ENCODE data around the gene POLD2. TPM values are rescaled to one million over a fixed set of nuclear protein-coding genes. Genes with fewer than 3 reads are reported as not detected.
"Not testable (repeated sequence)": the region's sequence is repeated elsewhere in the genome, so short reads cannot be mapped to it uniquely, and the experiment has no call there.

Gene POLD2
- polyA plus RNA-seq (2013, experiment 1 of 2) = 157 TPM
- 156 TPM for polyA plus RNA-seq (2013, experiment 2 of 2)

DNA sequence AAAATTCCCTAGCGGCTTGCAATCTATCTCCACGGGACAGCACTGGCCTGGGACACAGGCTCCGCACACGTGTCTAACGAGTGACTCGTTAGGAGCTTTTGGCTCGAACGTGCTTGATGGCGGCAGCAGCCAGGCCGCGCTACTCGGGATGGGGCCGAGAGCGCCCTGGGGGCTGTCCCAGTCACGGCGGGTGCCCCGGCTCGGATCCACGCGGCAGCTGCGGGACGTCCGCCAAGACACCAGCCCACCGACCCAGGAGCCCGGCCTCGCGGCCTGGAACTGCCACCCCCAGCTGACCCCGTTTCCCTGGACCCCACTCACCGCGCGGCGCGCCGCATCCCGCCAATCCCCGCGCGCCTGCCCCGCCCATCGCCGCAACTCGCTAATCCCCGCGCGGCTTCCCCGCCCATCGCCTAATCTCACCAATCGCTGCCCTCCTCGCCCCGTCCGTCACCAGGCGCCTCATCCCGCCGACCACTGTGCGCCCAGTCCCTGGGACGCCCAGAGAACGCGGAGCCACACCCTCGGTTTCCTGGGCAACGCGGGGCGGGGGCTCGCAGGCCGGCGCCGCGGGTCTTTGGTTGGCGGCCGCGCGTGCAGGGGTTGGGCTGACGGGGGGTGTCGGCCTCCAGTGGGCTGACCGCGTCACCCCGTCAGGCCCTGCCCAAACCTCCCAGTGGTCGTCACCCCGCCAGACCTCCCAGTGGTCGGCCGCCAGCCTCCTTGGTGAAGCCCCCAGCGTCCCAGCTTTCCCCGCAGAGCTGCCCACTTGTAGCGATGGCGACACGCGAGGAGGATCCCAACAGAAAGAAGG is at the start of gene POLD2:
Gene POLD2, minus strand, starts transcription at position 359 of the 814 bp plus-strand sequence. CDS start 1,495 bp downstream, outside the sequence.
- peak within 1 kb of the TSS; percentile 86 for H3K23ac ChIP-seq (ENCODE audit: low read depth, low read length, poor library complexity)
- H4K91ac ChIP-seq (ENCODE audit: low read depth, low read length, poor library complexity) = no peak within 1 kb of the TSS
- H3K18ac ChIP-seq (ENCODE audit: low read length) = peak within 1 kb of the TSS; percentile 97
- H2BK15ac ChIP-seq (ENCODE audit: low read length) = no peak within 1 kb of the TSS
- no peak within 1 kb of the TSS for H3K14ac ChIP-seq (ENCODE audit: low read length)
- peaks cover 0 to 4% of the 10 kb centered on the region in 2 donors for H3K9me3 ChIP-seq (replicated peaks in 1 of 2; ENCODE audit: control insufficient read depth in 2 of 2, insufficient read depth in 1 of 2, low read depth in 1 of 2, low read length in 2 of 2)
- H2BK12ac ChIP-seq (ENCODE audit: low read length) = no peak within 1 kb of the TSS
- H3K27me3 ChIP-seq (ENCODE audit: control insufficient read depth in 3 of 3, insufficient read depth in 3 of 3, low read depth in 1 of 3, low read length in 3 of 3) = peaks cover 0 to 2% (median 0%) of the 10 kb centered on the region in 3 experiments
- peak within 1 kb of the TSS; percentile 92 for H3K9ac ChIP-seq (ENCODE audit: low read depth, low read length, poor library complexity)
- H2BK120ac ChIP-seq (ENCODE audit: low read depth, low read length) = no peak within 1 kb of the TSS
- peak within 1 kb of the TSS; percentile 97 for H2AFZ ChIP-seq (ENCODE audit: low read length)
- H3K4me2 ChIP-seq (ENCODE audit: insufficient read depth, low read length, poor library complexity, severe bottlenecking) = peak within 1 kb of the TSS; percentile 90
- no peak within 1 kb of the TSS for H4K8ac ChIP-seq (ENCODE audit: low read depth, low read length)
- H2AK5ac ChIP-seq (ENCODE audit: low read depth, low read length) = no peak within 1 kb of the TSS
- no peak within 1 kb of the TSS for H3K4ac ChIP-seq (ENCODE audit: low read length)
- peaks cover 3% of the 10 kb centered on the region for H3K79me1 ChIP-seq (ENCODE audit: low read depth, low read length)
- H2BK5ac ChIP-seq (ENCODE audit: low read length) = no peak within 1 kb of the TSS
- peak within 1 kb of the TSS; percentile 87 to 91 for H3K4me3 ChIP-seq (ENCODE audit: low read length in 2 of 2)
- peaks cover 27 to 34% of the 10 kb centered on the region in 2 donors for H3K36me3 ChIP-seq (replicated peaks in 1 of 2; ENCODE audit: control insufficient read depth in 2 of 2, insufficient read depth in 2 of 2, low read length in 2 of 2)
- H3K4me1 ChIP-seq (ENCODE audit: control insufficient read depth in 2 of 2, insufficient read depth in 1 of 2, low read depth in 1 of 2, low read length in 2 of 2) = peaks cover 4 to 12% of the 10 kb centered on the region in 2 donors
- no CpG with 5 or more reads among the region's 86 CpGs for WGBS, 2 donors (ENCODE audit: extremely low coverage in 2 of 2, insufficient read length in 2 of 2, insufficient replicate concordance in 1 of 2)
- no peak within 1 kb of the TSS for H3K27ac ChIP-seq (replicated peaks; ENCODE audit: low read length)
- peak; percentile 95 for DNase-seq (ENCODE audit: low spot score)

DNA sequence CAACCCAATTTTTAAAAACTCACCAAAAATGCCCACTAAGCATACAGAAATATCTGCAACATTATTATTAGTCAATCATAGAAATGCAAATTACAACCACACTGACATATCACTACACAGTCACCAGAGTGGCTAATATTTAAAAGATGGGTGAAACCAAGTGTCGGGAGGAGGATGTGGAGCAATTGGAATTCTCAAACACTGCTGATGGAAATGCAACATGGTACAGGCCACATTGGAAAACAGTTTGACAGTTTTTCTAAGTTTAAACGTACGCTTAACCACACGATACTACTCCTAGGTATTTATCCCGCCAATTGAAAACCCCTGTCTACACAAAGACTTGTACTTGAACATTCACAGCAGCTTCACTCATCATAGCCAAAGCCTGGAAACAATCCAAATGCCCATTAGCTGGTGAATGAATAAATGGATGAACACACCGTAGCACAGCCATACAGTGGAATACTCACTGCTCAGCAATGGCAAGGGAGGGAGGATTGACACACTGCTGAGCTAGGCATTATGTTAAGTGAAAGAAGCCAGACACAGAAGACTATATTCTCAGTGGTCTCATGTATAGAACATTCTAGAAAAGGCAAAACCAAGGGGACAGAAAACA is 49.6 kb upstream of the POLD2 start:
- WGBS, 2 donors (ENCODE audit: extremely low coverage in 2 of 2, insufficient read length in 2 of 2, insufficient replicate concordance in 1 of 2) = no CpG with 5 or more reads among the region's 6 CpGs
- Histone ChIP-seq H3K4ac (ENCODE audit: low read length) (no peak overlapping the region), H2BK5ac (ENCODE audit: low read length) (no peak overlapping the region), H2AFZ (ENCODE audit: low read length) (no peak overlapping the region), H3K36me3 (replicated peaks in 1 of 2; ENCODE audit: control insufficient read depth in 2 of 2, insufficient read depth in 2 of 2, low read length in 2 of 2) (no peaks in the 10 kb centered on the region), H3K14ac (ENCODE audit: low read length) (no peak overlapping the region), H3K4me3 (ENCODE audit: low read length in 2 of 2) (no peak overlapping the region), H3K27me3 (ENCODE audit: control insufficient read depth in 3 of 3, insufficient read depth in 3 of 3, low read depth in 1 of 3, low read length in 3 of 3) (peaks cover 0 to 4% (median 0%) of the 10 kb centered on the region in 3 experiments), H2BK120ac (ENCODE audit: low read depth, low read length) (no peak overlapping the region), H2BK15ac (ENCODE audit: low read length) (no peak overlapping the region), H2AK5ac (ENCODE audit: low read depth, low read length) (no peak overlapping the region), H4K8ac (ENCODE audit: low read depth, low read length) (no peak overlapping the region), H3K4me1 (ENCODE audit: control insufficient read depth in 2 of 2, insufficient read depth in 1 of 2, low read depth in 1 of 2, low read length in 2 of 2) (peaks cover 4 to 8% of the 10 kb centered on the region in 2 donors), H3K4me2 (ENCODE audit: insufficient read depth, low read length, poor library complexity, severe bottlenecking) (no peak overlapping the region), H2BK12ac (ENCODE audit: low read length) (no peak overlapping the region), H4K91ac (ENCODE audit: low read depth, low read length, poor library complexity) (no peak overlapping the region), H3K9ac (ENCODE audit: low read depth, low read length, poor library complexity) (no peak overlapping the region), H3K27ac (replicated peaks; ENCODE audit: low read length) (no peak overlapping the region), H3K18ac (ENCODE audit: low read length) (no peak overlapping the region), H3K79me1 (ENCODE audit: low read depth, low read length) (no peaks in the 10 kb centered on the region), H3K23ac (ENCODE audit: low read depth, low read length, poor library complexity) (no peak overlapping the region), H3K9me3 (replicated peaks in 1 of 2; ENCODE audit: control insufficient read depth in 2 of 2, insufficient read depth in 1 of 2, low read depth in 1 of 2, low read length in 2 of 2) (peaks cover 0 to 4% of the 10 kb centered on the region in 2 donors)
- no peak for DNase-seq (ENCODE audit: low spot score)

DNA sequence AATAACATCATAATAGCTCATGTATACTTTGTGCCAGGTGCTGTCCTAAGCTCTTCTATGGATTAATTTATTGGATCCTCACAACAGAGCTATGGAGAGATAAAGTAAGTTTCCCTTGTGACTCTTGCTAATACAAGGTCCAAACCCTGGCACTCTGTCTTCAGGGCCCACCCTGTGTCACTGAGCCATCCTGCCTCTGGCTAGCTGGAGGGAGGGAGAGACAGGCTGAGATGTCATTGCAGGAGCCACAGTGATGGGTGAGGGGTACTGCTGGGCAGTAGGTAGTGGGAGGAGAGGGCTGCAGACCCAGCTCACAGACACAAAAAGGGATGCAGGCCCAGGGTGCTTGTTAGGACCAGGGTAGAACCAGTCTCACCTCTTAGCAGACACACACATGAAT is 49.0 kb upstream of the POLD2 start:
- H2BK15ac ChIP-seq (ENCODE audit: low read length) = no peak overlapping the region
- no peak for DNase-seq (ENCODE audit: low spot score)
- H3K4me3 ChIP-seq (ENCODE audit: low read length in 2 of 2) = no peak overlapping the region
- no peak overlapping the region for H2BK5ac ChIP-seq (ENCODE audit: low read length)
- H3K18ac ChIP-seq (ENCODE audit: low read length) = no peak overlapping the region
- H3K9me3 ChIP-seq (replicated peaks in 1 of 2; ENCODE audit: control insufficient read depth in 2 of 2, insufficient read depth in 1 of 2, low read depth in 1 of 2, low read length in 2 of 2) = peaks cover 0 to 4% of the 10 kb centered on the region in 2 donors
- H3K36me3 ChIP-seq (replicated peaks in 1 of 2; ENCODE audit: control insufficient read depth in 2 of 2, insufficient read depth in 2 of 2, low read length in 2 of 2) = no peaks in the 10 kb centered on the region
- H2AK5ac ChIP-seq (ENCODE audit: low read depth, low read length) = no peak overlapping the region
- no peak overlapping the region for H3K4ac ChIP-seq (ENCODE audit: low read length)
- H3K27me3 ChIP-seq (ENCODE audit: control insufficient read depth in 3 of 3, insufficient read depth in 3 of 3, low read depth in 1 of 3, low read length in 3 of 3) = peaks cover 0 to 4% (median 0%) of the 10 kb centered on the region in 3 experiments
- no peak overlapping the region for H3K4me2 ChIP-seq (ENCODE audit: insufficient read depth, low read length, poor library complexity, severe bottlenecking)
- peaks cover 0 to 4% of the 10 kb centered on the region in 2 donors for H3K4me1 ChIP-seq (ENCODE audit: control insufficient read depth in 2 of 2, insufficient read depth in 1 of 2, low read depth in 1 of 2, low read length in 2 of 2)
- H3K79me1 ChIP-seq (ENCODE audit: low read depth, low read length) = no peaks in the 10 kb centered on the region
- H3K23ac ChIP-seq (ENCODE audit: low read depth, low read length, poor library complexity) = no peak overlapping the region
- H3K9ac ChIP-seq (ENCODE audit: low read depth, low read length, poor library complexity) = peak overlapping the region; percentile 27
- H4K91ac ChIP-seq (ENCODE audit: low read depth, low read length, poor library complexity) = no peak overlapping the region
- H2AFZ ChIP-seq (ENCODE audit: low read length) = no peak overlapping the region
- H4K8ac ChIP-seq (ENCODE audit: low read depth, low read length) = no peak overlapping the region
- no peak overlapping the region for H3K27ac ChIP-seq (replicated peaks; ENCODE audit: low read length)
- no peak overlapping the region for H3K14ac ChIP-seq (ENCODE audit: low read length)
- no peak overlapping the region for H2BK12ac ChIP-seq (ENCODE audit: low read length)
- H2BK120ac ChIP-seq (ENCODE audit: low read depth, low read length) = no peak overlapping the region

DNA sequence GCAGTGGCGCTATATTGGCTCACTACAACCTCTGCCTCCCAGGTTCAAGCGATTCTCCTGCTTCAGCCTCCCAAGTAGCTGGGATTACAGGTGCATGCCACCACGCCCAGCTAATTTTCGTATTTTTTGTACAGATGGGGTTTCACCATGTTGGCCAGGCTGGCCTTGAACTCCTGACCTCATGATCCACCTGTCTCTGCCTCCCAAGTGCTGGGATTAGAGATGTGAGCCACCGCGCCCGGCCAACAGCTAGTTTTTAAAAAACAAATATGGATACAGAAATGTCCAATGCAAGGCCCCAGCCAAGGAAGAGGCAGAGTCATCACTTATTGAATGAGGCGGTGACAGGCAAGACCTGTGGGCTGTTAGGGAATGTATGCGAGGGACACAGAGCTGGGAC is 48.6 kb upstream of the POLD2 start:
- not testable (repeated sequence) for H3K14ac ChIP-seq (ENCODE audit: low read length); H3K23ac ChIP-seq (ENCODE audit: low read depth, low read length, poor library complexity); H3K4me3 ChIP-seq (ENCODE audit: low read length in 2 of 2); H4K8ac ChIP-seq (ENCODE audit: low read depth, low read length); H2AFZ ChIP-seq (ENCODE audit: low read length); H3K79me1 ChIP-seq (ENCODE audit: low read depth, low read length); H3K18ac ChIP-seq (ENCODE audit: low read length); H2BK120ac ChIP-seq (ENCODE audit: low read depth, low read length); H4K91ac ChIP-seq (ENCODE audit: low read depth, low read length, poor library complexity); H3K36me3 ChIP-seq (replicated peaks in 1 of 2; ENCODE audit: control insufficient read depth in 2 of 2, insufficient read depth in 2 of 2, low read length in 2 of 2); H3K4me2 ChIP-seq (ENCODE audit: insufficient read depth, low read length, poor library complexity, severe bottlenecking); H3K9ac ChIP-seq (ENCODE audit: low read depth, low read length, poor library complexity); H2BK12ac ChIP-seq (ENCODE audit: low read length); H3K9me3 ChIP-seq (replicated peaks in 1 of 2; ENCODE audit: control insufficient read depth in 2 of 2, insufficient read depth in 1 of 2, low read depth in 1 of 2, low read length in 2 of 2); H2AK5ac ChIP-seq (ENCODE audit: low read depth, low read length); H3K27ac ChIP-seq (replicated peaks; ENCODE audit: low read length); H3K4ac ChIP-seq (ENCODE audit: low read length); H2BK15ac ChIP-seq (ENCODE audit: low read length); DNase-seq (ENCODE audit: low spot score); H2BK5ac ChIP-seq (ENCODE audit: low read length); H3K4me1 ChIP-seq (ENCODE audit: control insufficient read depth in 2 of 2, insufficient read depth in 1 of 2, low read depth in 1 of 2, low read length in 2 of 2); H3K27me3 ChIP-seq (ENCODE audit: control insufficient read depth in 3 of 3, insufficient read depth in 3 of 3, low read depth in 1 of 3, low read length in 3 of 3)
- no CpG with 5 or more reads among the region's 9 CpGs for WGBS, 2 donors (ENCODE audit: extremely low coverage in 2 of 2, insufficient read length in 2 of 2, insufficient replicate concordance in 1 of 2)

Data from neuronal stem cell (in vitro differentiated cells).